GM21447 (cell line): ENCODE measurements around the gene UNC50.
"Not testable (repeated sequence)": the region's sequence is repeated elsewhere in the genome, so short reads cannot be mapped to it uniquely, and the experiment has no call there.

Source experiments
- ATAC-seq: cut with Tn5 transposase; IDR thresholded peaks from one replicate; pipeline ENCODE4 v1.9.1; 2021; ENCODE audit not compliant: unreplicated experiment

UNC50 gene

DNA sequence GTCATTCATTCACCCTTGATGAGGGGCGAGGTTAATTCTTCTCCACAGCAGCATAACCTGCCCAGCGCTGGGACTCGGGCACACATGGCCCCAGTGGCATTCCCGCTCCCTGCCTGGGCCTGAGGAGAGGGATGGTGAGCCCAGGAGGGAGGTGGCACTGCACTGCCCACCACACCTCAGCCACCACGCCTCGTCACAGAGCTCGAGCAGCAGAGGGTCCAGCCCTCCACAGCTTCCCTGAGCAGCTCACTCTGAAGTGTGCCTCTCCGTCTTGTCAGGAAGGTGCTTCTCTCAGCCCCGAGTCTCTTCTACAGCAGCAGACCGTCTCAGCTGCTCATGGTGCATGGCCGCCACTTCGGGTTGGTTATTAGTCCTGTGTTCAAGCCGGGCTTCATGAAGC lies 35.0 kb upstream of the UNC50 start:
- ATAC-seq: no peak

DNA sequence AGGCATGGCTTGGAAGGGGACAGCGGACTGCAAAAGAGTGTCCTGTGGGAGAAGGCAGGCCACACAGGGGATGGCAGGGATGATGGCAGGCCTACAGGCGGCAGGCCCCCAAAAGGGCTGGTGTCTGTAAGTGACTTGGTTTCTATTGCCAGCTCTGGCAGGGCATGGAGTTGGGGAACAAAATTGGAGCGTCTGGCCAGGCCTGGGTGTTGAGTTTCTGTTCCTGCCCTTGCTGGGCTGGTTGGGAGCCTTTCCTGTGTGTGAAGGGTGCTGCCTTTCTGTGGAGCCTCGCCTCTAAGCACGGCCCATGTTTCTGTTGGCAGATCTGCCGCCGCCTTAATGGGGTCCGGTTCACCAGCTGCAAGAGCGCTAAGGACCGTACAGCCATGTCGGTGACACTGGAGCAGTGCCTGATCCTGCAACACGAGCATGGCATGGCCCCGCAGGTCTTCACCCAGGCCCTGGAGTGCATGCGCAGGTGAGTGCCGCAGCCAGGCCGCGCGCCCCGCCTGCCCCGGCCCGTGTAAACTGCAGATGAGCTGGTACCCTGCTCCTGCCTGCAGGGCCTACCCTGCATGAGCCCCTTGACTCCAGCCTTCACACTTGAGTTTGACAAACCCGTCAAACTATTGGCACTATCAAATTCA lies 31.6 kb upstream of the UNC50 start:
- no peak for ATAC-seq

DNA sequence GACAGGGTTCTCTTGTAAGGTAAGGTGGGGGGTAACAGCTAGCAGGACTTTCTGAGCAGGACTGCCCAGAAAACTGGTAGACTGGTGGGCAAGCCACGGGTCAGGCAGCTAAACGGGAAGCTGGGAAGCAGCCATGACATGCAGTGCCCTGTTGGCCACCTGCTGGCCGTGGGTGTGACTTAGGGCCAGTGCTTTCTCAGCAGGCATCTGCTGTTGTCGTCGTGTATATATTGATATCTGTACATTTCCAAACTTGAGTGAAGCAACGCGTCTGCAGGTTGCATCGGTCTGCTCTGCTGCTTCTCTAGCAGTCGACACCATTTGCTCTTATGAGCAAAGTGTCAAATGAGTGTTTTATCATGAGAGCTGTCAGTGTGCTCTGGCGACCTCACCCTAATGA lies 31.1 kb upstream of the UNC50 start:
- ATAC-seq: no peak

DNA sequence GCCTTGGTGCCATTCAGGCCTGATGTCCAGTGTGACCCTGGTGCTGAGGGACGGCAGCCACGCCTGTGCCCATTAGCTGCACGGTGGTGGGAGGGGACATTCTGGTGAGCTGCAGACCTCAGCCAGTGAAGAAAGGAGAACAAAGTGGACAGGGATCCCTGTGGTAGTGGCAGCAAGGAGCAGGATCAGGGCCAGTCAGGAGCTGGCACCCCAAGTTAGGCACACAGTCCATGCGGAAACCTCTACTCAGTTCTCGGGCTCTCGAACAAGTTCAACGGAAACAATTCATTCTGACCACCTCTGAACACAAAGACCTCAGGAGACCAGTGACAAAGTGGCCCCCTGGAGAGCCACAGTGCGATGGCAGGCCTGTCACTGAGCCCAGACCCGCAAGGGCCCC lies 30.2 kb upstream of the UNC50 start:
- no peak for ATAC-seq

DNA sequence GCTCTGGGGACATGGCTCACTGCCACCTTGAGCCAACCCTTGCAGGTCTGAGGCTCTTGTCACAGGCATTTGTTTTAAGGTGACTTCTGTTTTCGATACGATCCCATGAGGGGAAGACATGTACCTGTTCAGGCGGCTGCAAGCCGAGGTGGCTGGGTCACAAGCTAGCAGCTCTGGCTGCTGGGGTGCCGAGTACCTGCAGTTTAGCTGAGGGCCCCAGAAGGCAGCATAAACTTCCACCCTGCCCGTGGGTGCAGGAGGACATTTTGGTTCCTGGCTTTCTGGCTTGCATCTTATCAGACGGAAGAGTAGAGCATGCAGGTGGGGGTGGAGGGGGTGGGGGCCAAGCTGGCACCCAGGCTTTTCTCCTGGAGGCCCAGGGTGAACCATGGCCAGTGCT lies 28.5 kb upstream of the UNC50 start:
- no peak for ATAC-seq

DNA sequence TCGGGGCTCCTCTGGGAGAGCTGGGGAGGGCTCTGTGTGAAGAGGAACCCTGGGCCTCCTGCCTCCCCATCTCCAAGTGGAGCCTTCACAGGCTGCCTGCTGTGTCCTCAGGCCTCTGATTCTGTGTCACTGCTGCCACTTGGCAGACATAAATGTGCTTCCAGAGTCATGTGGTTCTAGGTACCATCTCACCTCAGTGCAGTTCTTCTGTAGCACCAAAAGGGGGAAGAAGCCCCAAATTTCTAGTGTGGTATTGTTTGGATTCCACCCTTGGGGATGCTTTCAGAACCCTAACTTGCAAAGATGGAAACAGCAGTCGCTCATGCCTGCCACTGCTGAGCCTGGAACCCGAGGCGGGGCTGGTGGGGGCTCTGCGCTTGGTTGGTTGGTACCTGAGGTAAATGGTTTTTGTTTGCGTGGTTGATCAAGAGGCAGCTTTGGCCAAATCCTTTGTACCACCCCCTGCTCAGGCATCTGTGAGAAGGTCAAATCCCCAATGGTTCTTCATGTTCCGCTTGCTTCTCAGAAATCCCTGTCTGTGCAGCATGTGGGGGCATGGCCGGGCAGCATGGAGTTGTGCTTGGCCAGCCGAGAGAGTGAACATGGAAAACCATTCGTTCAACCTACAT lies 27.6 kb upstream of the UNC50 start:
- ATAC-seq: no peak

DNA sequence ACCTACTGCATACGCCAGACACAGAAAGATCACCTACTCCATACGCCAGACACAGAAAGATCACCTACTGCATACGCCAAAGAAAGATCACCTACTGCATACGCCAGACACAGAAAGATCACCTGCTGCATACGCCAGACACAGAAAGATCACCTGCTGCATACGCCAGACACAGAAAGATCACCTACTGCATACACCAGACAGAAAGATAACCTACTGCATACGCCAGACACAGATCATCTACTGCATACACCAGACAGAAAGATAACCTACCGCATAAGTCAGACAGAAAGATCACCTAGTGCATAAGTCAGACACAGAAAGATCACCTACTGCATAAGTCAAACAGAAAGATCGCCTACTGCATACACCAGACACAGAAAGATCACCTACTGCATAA lies 25.9 kb upstream of the UNC50 start:
- no peak for ATAC-seq

DNA sequence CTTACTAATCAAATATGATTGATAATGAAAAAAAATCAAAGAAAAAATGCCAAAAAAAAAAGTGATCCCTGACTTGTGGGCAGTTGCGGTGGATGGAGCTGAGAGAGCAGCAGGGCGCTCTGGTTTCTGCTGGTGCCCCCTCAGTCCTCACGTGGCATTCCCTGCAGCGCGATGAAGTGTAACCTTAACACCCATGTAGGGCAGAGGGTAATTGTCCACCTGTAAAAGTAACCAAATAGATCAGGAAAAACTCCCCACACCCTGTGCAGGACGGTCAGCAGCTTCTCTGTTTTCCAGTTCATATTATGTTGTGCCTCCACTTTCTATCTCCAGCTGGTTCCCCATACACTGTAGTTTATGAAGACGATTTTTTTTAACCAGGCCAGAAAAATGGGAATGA lies 25.1 kb upstream of the UNC50 start:
- ATAC-seq: no peak

DNA sequence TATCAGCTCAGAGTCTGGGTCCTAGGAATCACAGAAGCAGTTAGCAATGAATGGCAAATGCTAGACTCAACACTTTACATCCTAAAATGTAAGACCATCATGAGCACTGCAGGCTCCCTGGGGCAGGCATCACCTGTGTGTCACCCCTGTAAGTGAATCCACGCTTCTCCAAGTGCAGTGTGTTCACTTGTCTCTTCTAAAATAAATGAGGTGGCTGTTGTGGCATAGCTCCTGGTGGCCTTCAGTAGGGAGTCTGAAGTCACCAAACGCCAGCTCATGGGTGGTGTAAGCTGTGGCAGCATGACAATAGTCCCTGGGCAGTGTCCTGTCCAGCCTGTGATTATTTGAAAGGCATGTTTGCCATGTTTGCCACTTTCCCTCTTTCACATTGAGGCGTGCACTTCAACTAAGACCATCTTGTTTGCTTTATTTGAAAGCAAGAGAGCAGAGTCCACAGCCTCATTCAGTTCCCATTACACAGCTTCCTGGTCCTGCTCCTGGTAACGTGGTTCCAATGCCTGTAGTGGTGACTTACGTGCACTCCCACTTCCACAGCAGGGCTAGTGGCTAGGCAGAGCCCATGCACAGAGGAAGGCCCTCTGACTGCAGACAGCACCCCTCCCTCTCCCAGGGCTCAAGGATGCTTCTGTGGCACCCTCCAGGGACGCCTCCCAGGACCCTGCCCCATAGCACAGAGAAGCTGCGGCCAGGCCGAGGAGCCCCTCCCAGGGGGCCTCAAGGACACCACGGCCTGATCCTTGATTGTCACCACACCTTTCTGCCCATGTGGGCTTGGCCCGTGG lies 24.4 kb upstream of the UNC50 start:
- no peak for ATAC-seq

DNA sequence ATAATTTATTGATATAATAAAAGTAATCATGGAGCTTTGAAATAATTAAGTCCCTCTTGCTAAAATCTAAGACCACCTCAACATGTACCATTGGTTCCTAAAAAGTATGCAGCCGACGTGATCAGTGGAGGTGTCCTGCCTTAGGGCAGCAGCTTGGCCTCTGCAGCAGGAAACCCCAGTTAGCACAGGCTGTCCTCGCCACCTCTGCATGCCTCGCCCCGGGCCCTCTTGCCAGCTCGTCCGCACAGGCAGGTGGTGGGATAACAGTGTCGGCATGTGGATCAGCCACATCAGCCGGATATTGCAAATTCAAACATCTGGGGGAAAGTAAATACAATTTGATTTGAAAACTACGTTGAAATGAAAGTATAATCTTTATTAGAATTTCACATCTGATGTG lies 23.0 kb upstream of the UNC50 start:
- ATAC-seq: no peak

DNA sequence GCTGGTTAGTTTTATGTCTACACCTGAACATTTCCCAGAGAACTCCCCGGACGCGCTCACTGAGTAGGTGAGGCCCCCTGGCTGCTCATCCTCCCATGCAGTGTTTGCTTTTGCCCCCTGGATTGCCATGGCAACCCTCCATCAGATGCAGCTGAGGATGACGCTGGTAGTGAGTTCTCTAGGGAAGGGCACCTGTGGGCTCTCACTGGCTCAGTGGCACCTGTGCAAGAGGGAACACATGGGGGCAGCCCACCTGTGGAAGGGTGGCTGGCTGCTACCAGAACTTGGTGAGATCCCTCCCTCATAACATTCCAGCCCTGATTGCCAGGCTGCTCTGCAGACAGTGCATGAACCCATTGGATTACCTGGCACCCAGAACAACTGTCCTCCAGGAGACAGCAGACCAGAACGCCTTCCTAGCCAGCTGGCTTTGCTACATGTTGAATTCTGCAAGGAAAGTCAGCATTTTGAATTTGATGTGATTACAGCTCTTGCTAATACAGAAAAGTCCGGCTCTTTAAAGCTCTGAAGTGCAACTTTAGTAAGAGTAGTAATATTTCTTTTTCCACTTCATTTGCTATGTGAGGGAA lies 21.7 kb upstream of the UNC50 start:
- no peak for ATAC-seq

DNA sequence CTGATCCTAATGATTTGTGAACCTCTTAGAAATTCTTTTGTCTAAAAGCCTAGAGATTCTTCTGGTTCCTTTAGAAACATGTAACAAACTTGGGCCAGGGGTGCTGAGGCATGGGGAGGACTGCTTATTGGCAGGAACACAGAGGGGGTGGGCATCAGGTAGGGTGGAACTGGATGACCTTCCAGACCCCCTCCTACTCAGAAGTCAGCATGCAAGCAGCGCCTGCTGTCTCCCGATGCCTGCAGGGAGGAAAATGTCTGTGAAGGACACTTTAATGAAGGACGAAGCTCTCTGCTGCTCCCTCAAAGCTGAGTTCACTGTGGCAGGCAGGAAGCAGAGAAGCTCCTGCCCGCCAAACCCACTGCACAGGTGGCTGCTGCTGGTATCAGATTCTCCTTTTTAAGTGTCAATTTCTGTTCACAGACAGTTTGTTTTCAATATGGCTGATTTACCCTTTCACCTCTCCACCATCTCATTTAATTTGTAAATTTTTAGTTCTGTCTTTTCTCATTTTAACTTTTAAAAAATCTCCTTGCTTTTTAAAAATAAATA lies 19.4 kb upstream of the UNC50 start:
- no peak for ATAC-seq

DNA sequence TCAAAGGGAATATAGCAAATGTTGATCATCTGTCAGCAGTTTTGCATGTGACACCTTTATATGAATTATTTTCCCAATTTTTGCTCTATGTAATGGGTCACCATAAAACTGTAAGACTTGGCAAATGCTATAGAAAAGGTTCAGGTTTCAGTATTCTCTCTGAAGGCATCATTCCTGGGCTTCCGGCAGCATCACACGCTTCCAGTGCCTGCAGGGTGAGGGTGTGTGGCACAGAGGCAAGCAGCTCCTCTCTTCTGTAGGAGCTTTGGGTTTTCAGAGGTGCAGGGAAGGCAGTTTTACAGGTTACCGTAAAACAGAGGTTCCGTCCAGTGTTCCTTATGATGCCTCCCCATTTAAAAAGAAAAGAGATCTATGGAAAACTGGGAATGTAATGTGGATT lies 18.9 kb upstream of the UNC50 start:
- no peak for ATAC-seq

DNA sequence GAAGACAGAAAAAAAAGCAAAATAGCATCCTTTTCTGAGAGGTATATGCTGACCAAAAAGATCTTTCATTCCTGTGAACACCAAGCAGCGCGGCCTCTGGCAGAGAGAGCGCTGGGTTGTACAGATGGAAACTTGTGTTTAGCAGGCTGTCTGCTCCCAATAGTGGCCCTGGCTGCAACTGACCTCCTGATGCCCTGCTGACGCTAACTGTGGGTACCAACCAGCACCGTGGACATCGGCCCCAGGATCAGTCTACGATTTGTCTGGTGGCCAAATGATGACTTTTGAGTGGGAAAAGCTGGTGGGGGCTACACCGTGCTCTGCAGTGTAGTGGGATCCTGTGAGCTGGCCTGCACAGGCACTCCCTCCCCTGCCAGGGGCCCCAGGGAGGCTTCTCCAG lies 15.8 kb upstream of the UNC50 start:
- ATAC-seq: no peak

DNA sequence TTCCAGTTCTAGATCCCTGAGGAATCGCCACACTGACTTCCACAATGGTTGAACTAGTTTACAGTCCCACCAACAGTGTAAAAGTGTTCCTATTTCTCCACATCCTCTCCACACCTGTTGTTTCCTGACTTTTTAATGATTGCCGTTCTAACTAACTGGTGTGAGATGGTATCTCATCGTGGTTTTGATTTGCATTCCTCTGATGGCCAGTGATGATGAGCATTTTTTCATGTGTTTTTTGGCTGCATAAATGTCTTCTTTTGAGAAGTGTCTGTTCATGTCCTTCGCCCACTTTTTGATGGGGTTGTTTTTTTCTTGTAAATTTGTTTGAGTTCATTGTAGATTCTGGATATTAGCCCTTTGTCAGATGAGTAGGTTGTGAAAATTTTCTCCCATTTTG lies 13.7 kb upstream of the UNC50 start:
- ATAC-seq: not testable (repeated sequence)

DNA sequence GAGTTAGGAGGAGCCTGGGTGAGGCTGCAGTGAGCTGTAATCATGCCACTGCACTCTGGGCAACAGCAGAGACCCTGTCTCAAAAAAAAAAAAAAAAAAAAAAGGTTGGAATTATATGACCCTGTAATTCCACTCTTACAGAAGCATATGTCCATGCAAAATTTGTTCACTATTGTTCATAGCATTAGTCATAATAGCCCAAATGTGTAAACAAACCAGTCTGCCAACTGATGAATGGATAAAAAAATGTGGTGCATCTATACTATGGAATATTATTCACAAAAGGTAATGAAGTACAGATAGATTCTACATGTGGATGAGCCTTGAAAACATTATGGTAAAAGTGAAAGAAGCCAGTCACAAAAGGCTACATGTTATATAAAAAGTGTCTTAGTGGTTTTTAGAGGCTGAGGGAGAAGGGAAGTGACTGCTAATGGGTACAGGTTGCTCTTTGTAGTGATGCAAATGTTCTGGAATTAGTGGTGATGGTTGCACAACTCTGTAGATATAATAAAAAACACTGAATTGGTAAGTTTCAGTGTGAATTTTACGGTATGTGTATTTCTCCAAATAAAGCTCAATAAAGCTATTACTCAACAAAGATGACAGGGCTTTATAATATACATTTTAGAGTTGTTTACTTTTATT lies 9.5 kb upstream of the UNC50 start:
- ATAC-seq: no peak

DNA sequence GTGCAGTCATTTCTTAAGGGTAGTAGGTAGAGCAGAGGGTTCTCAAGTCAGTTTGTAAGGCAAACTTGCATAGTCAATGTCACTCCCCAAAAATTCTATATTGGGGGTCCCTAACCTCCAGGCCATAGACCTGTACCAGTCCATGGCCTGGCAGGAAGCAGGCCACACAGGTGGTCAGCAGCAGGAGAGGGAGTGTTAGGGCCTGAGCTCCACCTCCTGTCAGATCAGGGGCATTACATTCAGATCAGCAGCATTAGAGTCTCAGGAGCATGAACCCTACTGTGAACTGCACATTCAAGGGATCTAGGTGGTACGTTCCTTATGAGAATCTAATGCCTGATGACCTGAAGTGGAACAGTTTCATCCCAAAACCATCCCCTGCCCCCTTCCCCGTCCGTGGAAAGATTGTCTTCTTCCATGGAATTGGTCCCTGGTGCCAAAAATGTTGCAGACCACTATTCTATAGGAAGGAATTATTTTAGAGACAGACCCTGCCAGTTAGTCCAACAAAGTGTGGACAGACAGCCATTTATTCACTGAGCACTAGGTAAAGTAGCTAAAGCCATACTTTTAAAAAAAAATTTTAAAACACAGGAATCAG lies 6.8 kb upstream of the UNC50 start:
- ATAC-seq: no peak

DNA sequence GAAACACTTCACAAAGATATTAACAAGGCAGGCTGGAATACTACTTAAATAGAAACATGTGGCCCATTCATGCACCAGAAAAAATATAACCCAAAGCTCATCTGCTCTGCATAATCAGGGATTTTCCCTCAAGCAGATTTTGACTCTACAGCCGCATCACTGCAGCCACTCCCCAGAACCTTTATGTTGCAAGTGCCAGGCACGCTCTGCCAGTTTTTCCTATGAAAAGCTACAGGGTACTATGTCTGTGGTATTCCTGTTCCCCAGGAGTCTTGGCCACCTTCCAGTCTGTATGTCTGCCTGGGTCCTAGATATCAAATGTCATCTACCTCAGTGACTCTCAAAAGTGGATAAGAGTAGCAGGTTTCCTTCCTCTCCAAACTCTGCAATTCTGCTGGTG lies 3.8 kb upstream of the UNC50 start:
- ATAC-seq: no peak

DNA sequence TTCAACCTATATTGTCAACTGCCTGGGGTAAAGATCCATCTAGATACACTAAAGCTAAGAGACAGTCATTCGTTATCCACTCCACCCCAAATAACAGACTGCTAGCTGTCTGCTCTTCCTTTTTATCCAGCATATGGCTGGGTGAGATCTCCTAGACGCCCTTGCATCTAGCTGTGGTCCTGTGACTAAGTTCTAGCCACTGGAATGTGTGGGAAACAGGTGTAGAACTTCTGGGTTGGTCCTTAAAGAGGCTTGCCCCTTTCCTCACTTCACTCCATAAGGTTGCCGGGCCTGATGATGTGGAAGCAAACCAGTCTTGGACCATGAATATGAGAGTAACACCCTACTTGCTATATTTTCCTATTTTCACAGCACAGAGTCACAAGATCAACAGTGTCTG lies 3.3 kb upstream of the UNC50 start:
- no peak for ATAC-seq

DNA sequence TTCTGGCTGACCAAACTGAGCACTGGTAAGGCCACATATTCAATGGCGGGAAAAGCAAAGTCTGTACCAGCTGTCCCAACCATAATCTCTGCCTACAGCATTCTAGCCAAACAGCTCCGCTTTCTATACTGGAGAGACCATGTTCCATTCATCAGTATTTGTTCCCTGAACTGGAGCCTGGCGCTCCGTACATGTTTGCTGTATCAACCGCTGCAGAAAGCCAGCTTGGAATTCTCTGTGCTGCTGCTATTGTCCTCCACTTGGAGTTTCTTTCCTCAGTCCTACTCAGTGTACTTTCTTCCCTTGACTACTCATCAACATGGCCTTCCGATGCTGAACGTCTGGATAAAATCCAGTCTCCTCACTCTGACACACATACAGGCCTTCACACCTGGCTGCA lies 2.0 kb upstream of the UNC50 start:
- no peak for ATAC-seq

DNA sequence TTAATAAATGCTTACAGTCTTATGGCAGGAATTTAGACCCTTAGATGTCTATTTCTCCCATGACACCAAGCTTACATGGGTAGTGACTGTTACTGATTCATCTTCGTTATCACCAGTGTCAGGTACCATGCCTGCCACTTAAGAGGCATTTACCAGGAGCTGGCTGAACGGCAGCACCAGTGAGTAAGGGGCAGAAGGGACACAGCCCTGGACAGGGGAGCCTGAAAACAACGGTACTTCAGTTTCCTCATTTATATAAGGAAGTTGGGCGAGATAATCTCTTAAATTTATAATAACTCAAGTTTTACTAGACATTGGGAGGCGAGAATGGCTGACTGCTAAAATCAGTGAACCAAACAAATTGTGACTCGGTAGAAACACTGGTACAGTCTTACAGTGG lies 1.3 kb upstream of the UNC50 start:
- ATAC-seq: no peak
